GM19328 (cell line): ENCODE results near the gene VN1R5.
"Not testable (repeated sequence)": the region's sequence is repeated elsewhere in the genome, so short reads cannot be mapped to it uniquely, and the experiment has no call there.

Experiments
- ATAC-seq: cut with Tn5 transposase; IDR thresholded peaks from one replicate; pipeline ENCODE4 v1.9.1; 2021; ENCODE audit warnings: mild to moderate bottlenecking, moderate library complexity; ENCODE audit not compliant: unreplicated experiment

VN1R5 gene

GRCh38 chr1:247270003-247270402 lies 14.1 kb downstream of the VN1R5 start:
- ATAC-seq: no peak

GRCh38 chr1:247273013-247273412 lies 17.1 kb downstream of the VN1R5 start:
- no peak for ATAC-seq

GRCh38 chr1:247274605-247275256 lies 18.9 kb downstream of the VN1R5 start:
- no peak for ATAC-seq

GRCh38 chr1:247277191-247277590 lies 21.3 kb downstream of the VN1R5 start:
- ATAC-seq: no peak

GRCh38 chr1:247281001-247281574 lies 25.2 kb downstream of the VN1R5 start:
- no peak for ATAC-seq

GRCh38 chr1:247286134-247286670 lies 30.3 kb downstream of the VN1R5 start:
- no peak for ATAC-seq

GRCh38 chr1:247287460-247287859 lies 31.6 kb downstream of the VN1R5 start:
- ATAC-seq: no peak

GRCh38 chr1:247288341-247288740 lies 32.5 kb downstream of the VN1R5 start:
- ATAC-seq: no peak

GRCh38 chr1:247289274-247289892 lies 33.5 kb downstream of the VN1R5 start:
- not testable (repeated sequence) for ATAC-seq

GRCh38 chr1:247290576-247290975 lies 34.7 kb downstream of the VN1R5 start:
- ATAC-seq: no peak

GRCh38 chr1:247291161-247291560 lies 35.3 kb downstream of the VN1R5 start:
- no peak for ATAC-seq

GRCh38 chr1:247291833-247292561 lies 36.1 kb downstream of the VN1R5 start:
- no peak for ATAC-seq

- ATAC-seq: no peak
Measured at GRCh38 chr1:247293047-247293446, 37.2 kb downstream of the VN1R5 start.

- no peak for ATAC-seq
Measured at GRCh38 chr1:247294282-247294681, 38.4 kb downstream of the VN1R5 start.

GRCh38 chr1:247295274-247295684 lies 39.4 kb downstream of the VN1R5 start:
- ATAC-seq: no peak

GRCh38 chr1:247295746-247296145 lies 39.9 kb downstream of the VN1R5 start:
- no peak for ATAC-seq

GRCh38 chr1:247296599-247297180 lies 40.8 kb downstream of the VN1R5 start:
- no peak for ATAC-seq

- ATAC-seq: no peak
Measured at GRCh38 chr1:247297263-247298123, 41.6 kb downstream of the VN1R5 start.

GRCh38 chr1:247298124-247298481 lies 42.2 kb downstream of the VN1R5 start:
- no peak for ATAC-seq

- no peak for ATAC-seq
Measured at GRCh38 chr1:247298701-247299100, 42.8 kb downstream of the VN1R5 start.
